Fibroblast of the conjunctiva (primary cell): ENCODE measurements around the gene SOCS6.
A peak's percentile ranks its signal among the peaks of the same experiment; 100 is the strongest.
"Not testable (repeated sequence)": the region's sequence is repeated elsewhere in the genome, so short reads cannot be mapped to it uniquely, and the experiment has no call there.

ENCODE experiments used
- DNase-seq: peaks from one replicate; pipeline ENCODE4 v3.0.0-alpha.2; 2010; ENCODE audit warnings: low read depth

The SOCS6 gene

GRCh38 chr18:70322385-70322784 is 33.5 kb downstream of the SOCS6 start:
- no peak for DNase-seq

DNA sequence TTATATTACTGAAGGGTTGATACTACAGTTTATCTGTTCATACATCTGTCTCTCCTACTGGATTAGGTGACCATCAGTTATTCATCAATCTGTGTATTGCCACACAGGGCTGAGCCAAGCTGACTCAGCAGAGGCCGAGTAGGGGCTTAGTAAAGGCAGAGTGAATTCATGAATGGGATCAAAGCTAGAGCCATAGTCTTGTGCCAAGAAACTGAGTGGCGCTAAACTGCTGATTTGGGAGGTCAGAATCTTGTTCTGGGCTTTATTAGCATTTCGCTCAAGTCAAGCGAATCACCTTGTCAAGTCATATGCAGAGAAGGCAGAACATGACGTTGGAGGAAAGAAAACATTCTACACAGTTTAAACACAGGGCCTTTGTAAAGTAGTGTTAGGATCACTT is 34.1 kb downstream of the SOCS6 start:
- DNase-seq: peak; percentile 63

- DNase-seq: no peak
Measured at GRCh38 chr18:70324897-70325296, 36.1 kb downstream of the SOCS6 start.

GRCh38 chr18:70326255-70326654 is 37.4 kb downstream of the SOCS6 start:
- DNase-seq: no peak

- no peak for DNase-seq
Measured at GRCh38 chr18:70328169-70328568, 39.3 kb downstream of the SOCS6 start.

DNA sequence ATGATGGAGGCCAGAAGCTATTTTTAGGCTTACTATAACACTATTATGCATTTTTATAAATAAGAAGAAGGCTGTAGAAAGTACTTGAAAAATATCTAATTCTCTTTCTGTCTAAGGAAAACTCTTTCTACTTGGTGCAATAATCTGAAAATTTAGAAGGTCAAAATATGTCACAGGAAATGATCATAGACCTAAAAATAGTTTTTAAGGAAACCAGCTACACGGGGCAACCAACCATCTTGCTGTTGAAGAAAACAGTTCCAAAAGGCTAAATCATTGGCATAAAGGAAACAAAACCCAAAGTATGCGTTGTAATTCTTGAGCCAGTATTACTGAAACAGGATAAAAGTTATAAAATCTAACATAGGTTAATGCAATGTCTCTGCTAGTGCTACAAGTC is 40.2 kb downstream of the SOCS6 start:
- no peak for DNase-seq

GRCh38 chr18:70330887-70331286 is 42.0 kb downstream of the SOCS6 start:
- no peak for DNase-seq

DNA sequence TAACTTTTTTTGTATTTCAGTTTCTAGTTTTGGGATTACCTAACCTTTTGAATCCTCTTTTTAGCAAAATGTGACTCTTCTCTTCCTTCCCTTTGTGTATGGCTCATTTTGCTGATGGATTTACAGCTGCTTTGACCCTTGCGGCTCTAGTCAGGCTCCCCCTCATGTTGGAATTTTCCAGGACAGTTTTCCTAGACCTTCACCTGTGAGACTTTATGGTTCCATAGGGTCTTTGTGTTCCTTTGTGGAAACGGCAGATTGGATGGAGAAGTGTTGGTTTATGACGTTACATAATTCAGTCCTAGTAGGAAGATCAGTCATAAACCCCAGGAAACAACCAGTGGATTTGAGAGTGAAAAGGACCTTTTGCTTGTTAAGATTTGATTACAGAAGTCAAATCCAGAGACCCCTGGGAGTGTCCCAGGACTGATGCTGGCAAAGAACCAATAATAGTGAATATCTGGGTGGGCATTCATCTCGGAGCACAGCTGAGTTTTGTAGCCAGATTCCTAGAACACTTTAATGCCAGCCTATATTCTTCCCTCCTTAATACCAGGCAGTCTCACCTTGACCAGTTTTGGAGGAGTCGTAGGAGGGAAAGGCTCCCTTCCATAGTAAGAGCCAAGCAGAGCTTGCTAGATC is 42.7 kb downstream of the SOCS6 start:
- no peak for DNase-seq

DNA sequence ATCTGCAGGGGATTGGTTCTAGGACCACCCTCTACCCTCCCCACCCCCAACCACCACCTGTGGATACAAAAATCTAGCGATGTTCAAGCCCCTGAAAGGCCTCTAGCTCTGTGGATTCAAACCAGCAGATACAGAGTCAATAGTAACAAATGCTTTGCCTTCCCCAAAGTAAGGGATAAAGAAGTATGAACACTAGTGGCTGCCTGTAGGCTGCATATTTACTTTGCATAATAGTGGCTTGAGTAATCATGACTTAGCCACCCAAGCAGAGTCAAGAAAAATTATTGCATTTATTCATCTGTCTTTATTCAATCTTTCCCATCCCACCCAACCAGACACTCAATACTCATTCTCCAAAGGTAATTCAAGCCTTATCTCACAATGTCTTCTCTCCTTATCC is 43.8 kb downstream of the SOCS6 start:
- no peak for DNase-seq

DNA sequence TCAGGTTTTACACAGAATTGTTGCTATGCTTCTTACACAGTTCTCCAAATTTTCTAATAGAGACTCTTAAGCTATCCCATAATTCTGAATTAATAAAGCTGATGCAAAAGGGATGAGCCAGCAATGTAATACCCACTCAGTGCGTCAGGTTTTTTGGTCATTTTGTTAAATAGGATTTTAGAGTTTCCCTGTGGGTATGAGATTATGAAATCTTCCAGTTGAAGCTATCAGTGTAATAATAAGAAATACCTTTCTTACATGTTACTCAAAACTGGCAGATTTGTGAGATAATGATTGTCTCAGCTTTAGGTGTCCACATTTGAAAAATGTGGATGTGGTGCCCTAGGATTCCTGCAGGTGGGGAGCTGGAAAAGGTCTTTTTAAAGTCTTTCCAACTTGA is 44.5 kb downstream of the SOCS6 start:
- no peak for DNase-seq

- DNase-seq: peak; percentile 96
Measured at GRCh38 chr18:70333757-70334156, 44.9 kb downstream of the SOCS6 start.

DNA sequence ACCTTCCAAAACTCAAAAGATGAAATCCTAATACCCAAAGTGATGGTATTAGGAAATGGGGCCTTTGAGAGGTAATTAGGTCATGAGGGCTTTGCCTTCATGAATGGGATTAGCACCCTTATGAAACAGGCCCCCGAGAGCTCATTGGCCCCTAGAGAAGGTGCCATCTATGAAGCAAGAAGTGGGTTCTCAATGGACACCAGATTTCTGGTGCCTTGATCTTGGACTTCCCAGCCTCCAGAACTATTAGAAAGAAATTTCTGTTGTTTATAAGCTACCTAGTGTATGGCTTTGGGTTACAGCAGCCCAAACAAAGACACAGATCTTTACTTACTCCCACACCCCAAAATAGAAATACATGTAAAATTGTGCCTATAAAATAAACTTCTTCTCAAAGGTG is 45.4 kb downstream of the SOCS6 start:
- DNase-seq: no peak

GRCh38 chr18:70334728-70335329 is 46.0 kb downstream of the SOCS6 start:
- DNase-seq: peak; percentile 35

GRCh38 chr18:70335892-70336726 is 47.3 kb downstream of the SOCS6 start:
- no peak for DNase-seq

GRCh38 chr18:70337139-70337972 is 48.5 kb downstream of the SOCS6 start:
- peak; percentile 72 for DNase-seq

GRCh38 chr18:70338890-70339289 is 50.0 kb downstream of the SOCS6 start:
- DNase-seq: no peak

DNA sequence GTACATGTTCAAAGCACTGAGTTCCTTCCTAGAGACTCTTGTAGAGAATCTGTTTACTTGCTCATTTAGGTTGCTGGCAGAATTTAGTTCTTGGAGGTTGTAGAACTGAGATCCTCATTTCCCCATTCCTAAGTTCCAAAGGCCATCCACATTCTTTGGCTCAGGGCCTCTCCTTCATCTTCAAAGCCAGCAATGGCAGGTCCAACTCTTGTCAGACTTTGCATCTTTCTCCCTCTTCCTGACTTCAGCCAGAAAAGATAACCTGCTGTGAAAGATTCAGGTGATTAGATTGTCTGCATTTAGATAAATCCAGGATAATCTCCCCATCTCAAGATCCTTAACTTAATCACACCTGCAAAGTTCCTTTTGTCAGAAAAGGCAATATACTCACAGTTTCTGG is 51.1 kb downstream of the SOCS6 start:
- no peak for DNase-seq

- not testable (repeated sequence) for DNase-seq
Measured at GRCh38 chr18:70348481-70348880, 59.6 kb downstream of the SOCS6 start.

DNA sequence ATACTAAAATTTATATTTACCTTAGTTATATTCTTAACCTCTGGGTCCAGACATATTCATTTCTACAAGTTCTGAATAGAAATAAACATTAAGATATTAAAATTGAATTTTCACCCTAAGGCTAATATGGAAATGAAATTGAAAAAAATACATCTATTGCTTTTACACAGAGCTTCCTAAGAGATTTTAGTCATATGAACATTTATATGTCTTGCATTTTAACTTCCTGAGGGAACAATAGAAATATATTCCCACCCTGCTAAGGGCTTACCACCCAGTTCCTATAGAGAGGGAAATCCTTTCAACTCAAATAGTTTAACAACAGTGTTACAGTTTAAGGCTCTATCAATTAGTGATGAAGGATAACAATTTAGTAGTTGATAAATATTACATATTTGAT is 60.5 kb downstream of the SOCS6 start:
- DNase-seq: no peak

GRCh38 chr18:70354080-70354479 is 65.2 kb downstream of the SOCS6 start:
- DNase-seq: no peak

- no peak for DNase-seq
Measured at GRCh38 chr18:70354771-70355170, 65.9 kb downstream of the SOCS6 start.

DNA sequence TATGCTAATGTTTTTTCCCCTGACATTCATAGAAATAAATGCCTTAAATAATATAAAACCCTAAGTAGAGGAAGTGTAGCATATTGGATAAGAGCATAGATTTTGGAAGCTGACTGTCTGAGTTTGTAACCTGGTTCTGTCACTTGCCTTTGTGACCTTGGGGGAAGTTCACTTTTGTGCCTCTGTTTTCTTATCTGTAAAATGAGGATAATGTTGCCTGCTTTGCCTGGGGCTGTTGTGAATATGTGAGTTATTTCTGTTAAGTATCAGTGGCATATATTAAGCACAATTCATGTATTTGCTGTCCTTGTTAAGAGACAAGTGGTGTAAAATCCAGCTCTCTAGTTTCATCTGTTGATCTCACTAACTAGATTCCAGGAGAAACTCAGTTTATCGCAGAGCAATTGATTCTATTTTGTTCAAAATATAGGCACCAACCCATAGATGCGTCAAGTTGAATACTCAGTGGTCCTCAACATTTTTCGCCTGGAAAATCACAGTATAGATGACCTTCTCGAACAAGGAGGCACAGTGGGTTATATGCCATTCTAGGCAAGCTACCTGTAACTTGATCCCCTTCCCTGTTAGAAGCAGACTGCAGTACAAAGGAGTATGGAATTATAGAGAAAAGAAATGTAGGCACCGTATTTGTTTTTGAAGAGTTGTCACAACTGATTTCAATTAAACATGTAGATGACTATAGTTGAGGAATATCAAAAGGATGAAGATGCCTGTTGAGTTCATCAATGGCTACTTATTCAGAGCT is 67.0 kb downstream of the SOCS6 start:
- DNase-seq: no peak
